NCI-H1930 (cell line): Measurements from ENCODE around the gene FANCF.
A peak's percentile ranks its signal among the peaks of the same experiment; 100 is the strongest.

Source experiments
- DNase-seq, 2 experiments: peaks; one replicate each; lab custom pipeline; 2025; lab: John Stamatoyannopoulos, UW

The FANCF gene

DNA sequence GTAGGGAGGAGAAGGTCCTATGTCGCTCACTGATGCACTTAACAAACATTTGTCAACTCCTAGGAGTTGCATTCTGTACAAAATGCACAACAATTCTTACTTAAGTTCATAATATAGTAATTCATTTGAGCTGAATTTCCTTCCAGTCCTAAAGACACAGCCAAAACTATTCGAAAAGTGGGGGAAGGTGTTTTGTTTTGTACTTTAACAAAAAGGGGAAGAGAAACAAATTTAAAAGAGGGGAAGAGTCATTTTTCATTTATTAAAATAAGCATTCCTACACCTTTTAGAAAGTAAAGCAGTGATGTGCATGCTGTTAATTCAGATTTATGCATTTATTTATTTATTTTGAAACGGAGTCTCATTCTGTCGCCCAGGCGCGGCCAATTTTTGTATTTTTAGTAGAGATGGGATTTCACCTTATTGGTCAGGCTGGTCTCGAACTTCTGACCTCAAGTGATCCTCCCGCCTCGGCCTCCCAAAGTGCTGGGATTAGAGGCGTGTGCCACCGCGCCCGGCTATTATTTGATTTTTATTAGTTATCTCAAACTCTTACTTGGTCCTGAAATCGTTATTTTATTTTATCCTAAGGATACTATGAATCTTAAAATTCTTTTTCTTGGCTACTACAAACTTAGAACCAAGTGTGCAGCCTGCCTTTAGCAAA, 1.1 kb upstream of the FANCF start:
- DNase-seq: no peak

- DNase-seq: peak; percentile 65 to 72
These were observed 728 bp downstream of the FANCF start for GRCh38 chr11:22624742-22625447.

DNA sequence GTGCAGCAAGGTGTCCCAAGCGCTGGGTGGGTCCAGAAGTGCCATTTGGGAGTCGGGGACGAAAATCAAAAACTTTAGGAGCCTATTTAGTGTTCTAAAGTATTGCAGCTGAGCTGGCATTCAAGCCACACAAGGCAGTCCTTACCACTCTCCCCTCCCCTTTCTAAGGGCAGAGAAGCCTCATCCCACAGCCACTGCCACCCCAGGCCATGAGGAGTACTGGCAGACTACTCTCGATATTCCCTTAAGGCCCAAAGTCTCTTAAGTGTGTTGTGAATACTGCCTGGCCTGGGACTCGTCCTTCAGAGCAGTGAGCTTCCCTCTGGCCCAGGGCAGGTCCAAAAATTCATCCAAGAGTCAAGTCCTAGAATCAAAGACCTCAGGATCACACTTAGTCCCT, 7.8 kb downstream of the FANCF start:
- no peak for DNase-seq

DNA sequence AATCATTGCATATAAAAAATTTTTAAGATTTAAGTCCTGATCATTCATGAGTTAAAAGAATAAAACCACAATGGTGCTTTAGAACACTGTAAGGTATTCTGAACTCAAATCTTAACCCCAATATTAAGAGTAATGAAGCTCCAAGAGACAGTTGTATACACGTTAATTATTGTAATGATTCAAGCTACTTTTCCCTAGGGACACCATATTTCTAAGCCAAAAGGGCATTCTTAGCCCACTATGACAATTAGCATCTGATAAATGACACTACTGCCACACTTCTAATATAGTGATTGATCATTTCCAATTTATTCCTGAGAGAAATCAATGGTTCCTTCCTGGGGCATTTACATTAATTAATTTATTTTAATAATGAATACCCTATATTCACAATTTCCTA, 21.7 kb downstream of the FANCF start:
- no peak for DNase-seq

DNA sequence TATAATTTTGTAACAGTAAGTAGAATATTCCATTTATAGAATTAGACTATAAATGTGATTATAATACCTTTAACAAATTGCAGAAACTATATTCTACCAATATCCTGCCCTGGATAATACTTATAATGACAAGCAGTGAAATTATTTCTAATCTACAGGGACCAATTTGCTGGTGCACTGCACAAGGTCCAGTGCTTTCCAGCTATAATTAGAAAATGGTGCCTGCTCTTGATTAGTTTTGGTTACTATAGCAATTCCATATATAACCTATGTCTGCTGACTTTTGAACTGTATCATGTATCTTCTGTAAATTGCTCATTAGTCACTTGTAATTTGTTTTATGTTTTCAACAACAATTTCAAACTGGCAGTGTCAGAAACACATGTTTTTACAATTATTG, 23.1 kb downstream of the FANCF start:
- DNase-seq: no peak

- no peak for DNase-seq
These were observed 26.2 kb downstream of the FANCF start for GRCh38 chr11:22599458-22599857.

DNA sequence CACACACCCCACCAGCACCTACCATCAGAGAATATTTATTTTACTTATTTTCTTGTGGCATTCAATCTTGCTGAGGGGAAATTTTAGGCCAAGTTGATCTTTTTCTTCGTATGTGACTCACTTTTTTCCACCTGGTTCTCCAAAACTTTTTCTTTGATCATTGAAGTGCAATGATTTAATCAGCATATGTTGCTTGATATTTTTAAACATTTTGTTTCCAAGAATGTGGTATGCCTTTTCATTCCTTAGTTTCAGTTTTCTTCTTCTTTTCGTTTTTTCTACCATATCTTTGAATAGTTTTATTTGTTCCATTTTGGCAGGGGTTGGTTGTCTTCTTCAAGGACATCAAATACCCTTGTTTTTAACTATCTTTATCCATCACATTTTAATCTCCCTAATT, 28.6 kb downstream of the FANCF start:
- no peak for DNase-seq

DNA sequence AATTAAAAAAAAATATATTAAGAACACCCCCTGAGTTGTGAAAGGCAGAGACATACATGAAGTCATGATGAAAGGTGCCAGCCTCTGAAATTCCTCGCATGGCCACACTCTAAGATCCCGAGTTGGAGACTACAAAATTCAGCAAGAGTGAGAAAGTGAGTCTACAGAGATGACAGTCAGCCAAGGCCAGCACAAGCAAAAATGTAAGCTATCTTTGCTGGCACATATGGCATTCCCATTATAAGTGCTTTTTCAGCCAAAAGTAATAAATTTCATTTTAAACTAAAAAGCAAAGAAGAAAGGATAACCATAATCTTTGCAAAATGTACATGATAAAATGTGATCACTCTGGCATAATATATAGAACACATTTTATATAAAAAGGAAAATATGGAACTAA, 40.6 kb downstream of the FANCF start:
- no peak for DNase-seq

DNA sequence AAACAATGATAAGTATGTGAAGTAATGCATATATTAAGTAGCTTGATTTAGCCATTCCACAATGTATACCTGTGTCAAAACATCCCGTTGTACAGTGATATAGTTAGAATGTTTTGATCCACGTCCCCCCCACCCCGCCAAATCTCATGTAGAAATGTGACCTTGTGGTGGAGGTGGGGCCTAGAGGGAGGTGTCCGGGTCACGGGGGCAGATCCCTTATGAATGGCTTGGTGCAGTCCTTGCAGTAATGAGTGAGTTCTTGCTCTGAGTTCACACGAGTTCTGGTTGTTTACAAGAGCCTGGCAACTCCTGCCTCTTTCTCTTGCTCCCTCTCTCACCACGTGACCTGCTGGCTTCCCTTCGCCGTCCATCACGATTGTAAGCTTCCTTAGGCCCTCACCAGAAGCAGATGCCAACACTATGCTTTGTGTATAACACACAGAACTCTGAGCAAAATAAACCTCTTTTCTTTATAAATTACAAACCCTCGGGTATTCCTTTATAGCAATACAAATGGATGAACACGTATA, 41.6 kb downstream of the FANCF start:
- DNase-seq: no peak

DNA sequence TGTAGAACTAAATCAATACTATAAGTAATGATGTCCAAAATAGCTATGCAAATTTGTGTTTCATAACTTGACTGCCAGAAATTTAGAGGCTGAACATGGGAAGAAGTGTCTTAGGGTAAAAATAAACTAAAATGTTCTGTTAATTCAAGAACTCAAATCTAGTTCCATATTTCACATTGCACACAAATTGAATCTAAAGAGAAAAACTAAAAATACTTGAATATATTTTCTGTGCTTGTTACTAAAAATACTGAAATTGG, 43.5 kb downstream of the FANCF start:
- no peak for DNase-seq

DNA sequence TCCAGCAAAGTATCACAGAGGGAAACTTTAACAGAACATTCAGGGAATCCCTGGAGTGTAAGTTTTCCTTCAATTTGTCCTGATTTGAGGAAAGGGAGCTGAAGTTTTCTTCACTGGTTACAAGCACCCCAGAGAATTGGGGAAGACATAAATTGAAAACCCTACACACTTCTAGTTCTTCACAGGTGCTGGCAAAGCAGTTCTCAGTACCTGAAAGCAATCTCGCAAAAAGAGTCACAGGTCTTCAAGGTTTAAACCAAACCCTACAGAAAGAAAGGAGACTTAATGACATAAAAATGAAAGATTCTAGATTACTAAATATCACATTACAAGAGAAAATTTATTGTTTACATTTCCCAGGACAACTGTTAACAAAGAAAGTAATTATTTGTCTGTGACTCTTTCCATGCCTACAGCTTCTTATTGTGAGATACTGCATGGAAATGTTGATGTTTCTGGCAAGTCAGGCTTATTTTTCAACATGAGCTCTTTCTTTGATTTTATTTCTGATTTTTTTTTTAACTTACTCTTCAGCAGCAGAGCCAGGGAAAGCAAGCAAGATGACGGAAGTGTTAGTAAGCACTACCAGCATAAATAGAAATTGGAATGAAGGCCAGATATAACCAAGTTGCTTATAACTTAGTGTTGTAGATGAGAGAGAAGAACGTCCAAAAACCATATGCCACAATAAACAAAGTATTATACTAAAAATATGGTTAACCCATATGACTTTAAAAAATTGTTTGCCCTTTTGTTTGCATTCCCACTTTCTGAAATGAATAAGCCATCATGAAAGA, 44.1 kb downstream of the FANCF start:
- DNase-seq: no peak

GRCh38 chr11:22577854-22578253, 47.8 kb downstream of the FANCF start:
- DNase-seq: no peak
